MM.1S (cell line): ENCODE results near the gene ANKRD45.

ENCODE experiments used
- EZH2 ChIP-seq: fragments of 300-600 bp; sonication (generic); optimal IDR thresholded peaks from 2 replicates; pipeline ENCODE3; 2017; ENCODE audit warnings: low read depth, mild to moderate bottlenecking, antibody characterized with exemption, low read length, mixed read lengths
- TF ChIP-seq, protein P1 (sequence below): fragments of 300-600 bp; sonication (generic); IDR thresholded peaks from 2 replicates; pipeline ENCODE4 v1.5.1; 2016; ENCODE audit warnings: antibody characterized with exemption, low read length, mixed read lengths

DNA sequence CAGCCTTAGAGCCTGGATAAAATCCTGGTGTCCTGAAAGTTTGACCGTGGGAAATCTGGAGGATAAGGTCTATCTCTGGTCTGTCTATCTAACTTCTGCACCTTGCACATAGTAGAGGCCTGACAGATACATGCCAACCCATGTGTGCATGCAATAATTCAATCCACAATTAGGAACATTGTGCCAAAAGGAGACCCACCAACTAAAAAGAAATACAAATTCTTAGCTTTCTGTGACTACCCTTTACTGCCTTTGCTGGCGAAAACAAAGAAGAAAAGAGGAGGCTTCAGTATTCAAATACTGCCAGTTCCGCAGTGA lies 44.7 kb upstream of the ANKRD45 start:
- TF ChIP-seq, protein P1, sequence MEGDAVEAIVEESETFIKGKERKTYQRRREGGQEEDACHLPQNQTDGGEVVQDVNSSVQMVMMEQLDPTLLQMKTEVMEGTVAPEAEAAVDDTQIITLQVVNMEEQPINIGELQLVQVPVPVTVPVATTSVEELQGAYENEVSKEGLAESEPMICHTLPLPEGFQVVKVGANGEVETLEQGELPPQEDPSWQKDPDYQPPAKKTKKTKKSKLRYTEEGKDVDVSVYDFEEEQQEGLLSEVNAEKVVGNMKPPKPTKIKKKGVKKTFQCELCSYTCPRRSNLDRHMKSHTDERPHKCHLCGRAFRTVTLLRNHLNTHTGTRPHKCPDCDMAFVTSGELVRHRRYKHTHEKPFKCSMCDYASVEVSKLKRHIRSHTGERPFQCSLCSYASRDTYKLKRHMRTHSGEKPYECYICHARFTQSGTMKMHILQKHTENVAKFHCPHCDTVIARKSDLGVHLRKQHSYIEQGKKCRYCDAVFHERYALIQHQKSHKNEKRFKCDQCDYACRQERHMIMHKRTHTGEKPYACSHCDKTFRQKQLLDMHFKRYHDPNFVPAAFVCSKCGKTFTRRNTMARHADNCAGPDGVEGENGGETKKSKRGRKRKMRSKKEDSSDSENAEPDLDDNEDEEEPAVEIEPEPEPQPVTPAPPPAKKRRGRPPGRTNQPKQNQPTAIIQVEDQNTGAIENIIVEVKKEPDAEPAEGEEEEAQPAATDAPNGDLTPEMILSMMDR, result no peak
- TF ChIP-seq EZH2, result no peak
